A549 (cell line): ENCODE data around the gene FKBP2. TPM values are rescaled to one million over a fixed set of nuclear protein-coding genes. Genes with fewer than 3 reads are reported as not detected.

Experiments
- ATAC-seq, 2 experiments: fragments of 200-7000 bp in 1 of 2; fragments of >200 bp in 1 of 2; cut with Nextera tagmentation in 1 of 2; cut with Tn5 transposase in 1 of 2; 3 replicates each; pipeline versions ENCODE4 v1.8.0 to v1.9.1; 2018 to 2020; ENCODE audit warnings: mild to moderate bottlenecking in 1 of 2, moderate library complexity in 1 of 2
- CTCF ChIA-PET: fragments of 300-600 bp; sonication (Branson Sonifier 250); formaldehyde crosslinking; extraction: SDS; loops from one replicate; lab custom pipeline; 2021; ENCODE audit warnings: antibody characterized with exemption, inconsistent platforms; lab: Yijun Ruan, JAX
- POLR2A ChIA-PET: fragments of 350-600 bp; formaldehyde crosslinking; extraction: SDS; loops from one replicate; lab custom pipeline; 2021; ENCODE audit warnings: antibody characterized with exemption, inconsistent platforms; lab: Yijun Ruan, JAX
- DNase-seq, 2 experiments: peaks; one replicate each; pipeline versions ENCODE4 v3.0.0 to v3.0.0-alpha.2; 2011 to 2016; ENCODE audit warnings: low read depth in 1 of 2, low spot score in 1 of 2
- FAIRE-seq: peaks from 2 replicates; lab custom pipeline; 2011; peaks lifted over from hg19 to GRCh38; lab: Jason Lieb, UNC
- H3K27ac ChIP-seq, 2 experiments: fragments of >200 bp; sonication (Bioruptor Twin); formaldehyde crosslinking; 3 replicates each; pipeline ENCODE4 v1.5.1; 2016 to 2017
- H3K4me1 ChIP-seq: fragments of >200 bp; sonication (Bioruptor Twin); formaldehyde crosslinking; 3 replicates; pipeline ENCODE4 v1.6.1; 2016
- H3K4me2 ChIP-seq: fragments of >200 bp; sonication (Bioruptor Twin); formaldehyde crosslinking; 3 replicates; pipeline ENCODE4 v1.6.1; 2016
- H3K4me3 ChIP-seq: fragments of >200 bp; sonication (Bioruptor Twin); formaldehyde crosslinking; 3 replicates; pipeline ENCODE4 v1.5.1; 2016
- H3K9me3 ChIP-seq: fragments of >200 bp; sonication (Bioruptor Twin); formaldehyde crosslinking; 3 replicates; pipeline ENCODE4 v1.6.1; 2016
- BHLHE40 ChIP-seq: IDR thresholded peaks from 2 replicates; pipeline ENCODE4 v1.6.1; 2012; ENCODE audit warnings: low read depth, low read length, inconsistent platforms
- CBX8 ChIP-seq: fragments of 200-600 bp; sonication (generic); IDR thresholded peaks from 2 replicates; pipeline ENCODE4 v1.6.1; 2016
- EP300 ChIP-seq, 2 experiments: fragments of >200 bp; sonication (Bioruptor Twin); formaldehyde crosslinking; IDR thresholded peaks; 2 replicates in 1 of 2; 3 replicates in 1 of 2; pipeline ENCODE4 v1.6.1; 2016 to 2017
- FOSB ChIP-seq: fragments of 250-450 bp; sonication (Bioruptor Pico); IDR thresholded peaks from 2 replicates; pipeline ENCODE4 v1.5.0; 2020; ENCODE audit warnings: mild to moderate bottlenecking, moderate library complexity
- FOSL2 ChIP-seq, 2 experiments: fragments of 450-650 bp in 1 of 2; fragments of >200 bp in 1 of 2; sonication (Bioruptor Twin) in 1 of 2; formaldehyde crosslinking; IDR thresholded peaks; 2 replicates each; pipeline versions ENCODE4 v1.5.0 to v1.6.1; 2016 to 2020; ENCODE audit warnings: mild to moderate bottlenecking in 1 of 2, moderate library complexity in 1 of 2
- GATA3 ChIP-seq: IDR thresholded peaks from 2 replicates; pipeline ENCODE4 v1.6.1; 2012; ENCODE audit warnings: borderline replicate concordance
- HEYL ChIP-seq: fragments of 250-450 bp; sonication (Bioruptor Pico); IDR thresholded peaks from 2 replicates; pipeline ENCODE4 v1.8.0; 2021; ENCODE audit warnings: mild to moderate bottlenecking, moderate library complexity
- HOXB13 ChIP-seq: fragments of 250-450 bp; sonication (Bioruptor Pico); IDR thresholded peaks from 2 replicates; pipeline ENCODE4 v1.5.0; 2020; ENCODE audit warnings: low read depth, mild to moderate bottlenecking, moderate library complexity
- HOXB5 ChIP-seq: fragments of 250-450 bp; sonication (Bioruptor Pico); IDR thresholded peaks from 2 replicates; pipeline ENCODE4 v1.5.0; 2020; ENCODE audit warnings: mild to moderate bottlenecking, moderate library complexity
- KDM1A ChIP-seq: fragments of 200-600 bp; sonication (generic); IDR thresholded peaks from 2 replicates; pipeline ENCODE4 v1.6.1; 2016; ENCODE audit warnings: low read depth, mild to moderate bottlenecking
- KDM5A ChIP-seq: fragments of 200-600 bp; sonication (generic); IDR thresholded peaks from 2 replicates; pipeline ENCODE4 v1.6.1; 2016; ENCODE audit warnings: antibody characterized with exemption, mild to moderate bottlenecking
- MAFK ChIP-seq: fragments of 450-650 bp; IDR thresholded peaks from 2 replicates; pipeline ENCODE4 v1.6.1; 2014; ENCODE audit not compliant: partially characterized antibody
- MAZ ChIP-seq: fragments of 150-350 bp; IDR thresholded peaks from 2 replicates; pipeline ENCODE4 v1.6.1; 2014; ENCODE audit warnings: antibody characterized with exemption, low read depth, low read length, borderline replicate concordance
- MYC ChIP-seq: IDR thresholded peaks from 2 replicates; pipeline ENCODE4 v1.6.1; 2012; ENCODE audit warnings: mild to moderate bottlenecking, inconsistent platforms, low read length, improper control_type of control experiment, borderline replicate concordance
- NFE2L2 ChIP-seq: fragments of 150-350 bp; conservative IDR thresholded peaks from 2 replicates; pipeline ENCODE4 v1.6.1; 2014; ENCODE audit warnings: low read length
- NPAS2 ChIP-seq: fragments of 250-450 bp; sonication (Bioruptor Pico); IDR thresholded peaks from 2 replicates; pipeline ENCODE4 v1.8.0; 2022; ENCODE audit warnings: mild to moderate bottlenecking, moderate library complexity, borderline replicate concordance
- NR3C1 ChIP-seq: fragments of >200 bp; sonication (Bioruptor Twin); formaldehyde crosslinking; IDR thresholded peaks from 3 replicates; pipeline ENCODE4 v1.6.1; 2017
- PHF8 ChIP-seq: fragments of 200-600 bp; sonication (generic); IDR thresholded peaks from 2 replicates; pipeline ENCODE4 v1.6.1; 2016; ENCODE audit warnings: low read depth, mild to moderate bottlenecking, antibody characterized with exemption, moderate library complexity, borderline replicate concordance
- POLR2A ChIP-seq: IDR thresholded peaks from 2 replicates; pipeline ENCODE4 v1.6.1; 2012; ENCODE audit warnings: mild to moderate bottlenecking, low read length
- POLR2AphosphoS2 ChIP-seq: conservative IDR thresholded peaks from 2 replicates; pipeline ENCODE4 v1.6.1; 2012; ENCODE audit warnings: low read length, improper control_type of control experiment, inconsistent platforms
- SMC3 ChIP-seq: fragments of >200 bp; sonication (Bioruptor Twin); formaldehyde crosslinking; IDR thresholded peaks from 3 replicates; pipeline ENCODE4 v1.6.1; 2018; ENCODE audit warnings: inconsistent platforms
- SREBF2 ChIP-seq: fragments of 450-650 bp; IDR thresholded peaks from 2 replicates; pipeline ENCODE4 v1.6.1; 2014; ENCODE audit warnings: mild to moderate bottlenecking, moderate library complexity
- TP53 ChIP-seq: fragments of 250-450 bp; sonication (Bioruptor Pico); IDR thresholded peaks from 2 replicates; pipeline ENCODE4 v1.5.0; 2021; ENCODE audit warnings: mild to moderate bottlenecking, moderate library complexity
- USF2 ChIP-seq: fragments of 450-650 bp; IDR thresholded peaks from 2 replicates; pipeline ENCODE4 v1.6.1; 2014; ENCODE audit warnings: antibody characterized with exemption
- ZC3H11A ChIP-seq: fragments of 450-650 bp; IDR thresholded peaks from 2 replicates; pipeline ENCODE4 v1.6.1; 2014; ENCODE audit warnings: antibody characterized with exemption, mild to moderate bottlenecking
- ZSCAN20 ChIP-seq: fragments of 250-450 bp; sonication (Bioruptor Pico); IDR thresholded peaks from 2 replicates; pipeline ENCODE4 v1.8.0; 2022; ENCODE audit warnings: mild to moderate bottlenecking, moderate library complexity
- WGBS: methylation state at CpG from one replicate; pipeline ENCODE4 v1.1.6; 2017; ENCODE audit errors: missing lambda C conversion rate; 5-methylcytosine and 5-hydroxymethylcytosine counted together
- polyA plus RNA-seq, 4 experiments: library from polyadenylated mRNA; depleted of rRNA in 3 of 4; stranded (reverse); fragments of >200 nt; fragmentation: RNase III in 1 of 4; extraction: RNeasy Plus Mini Kit Qiagen cat#74134 plus additional on column Dnase treatment in 1 of 4; gene quantifications; 2 replicates in 3 of 4; 3 replicates in 1 of 4; pipeline ENCODE4 v1.2.3, GENCODE V29; 2011 to 2017
- TF ChIP-seq, protein P1 (sequence below): IDR thresholded peaks from 2 replicates; pipeline ENCODE4 v1.6.1; 2012
- TF ChIP-seq, protein P2 (sequence below): fragments of 150-350 bp; IDR thresholded peaks from 2 replicates; pipeline ENCODE4 v1.6.1; 2014; ENCODE audit warnings: low read depth, mild to moderate bottlenecking, low read length

Gene FKBP2
- polyA plus RNA-seq, 2 of the 4 experiments (the other 2 are of a cell fraction) = 40.5 to 131 TPM

DNA sequence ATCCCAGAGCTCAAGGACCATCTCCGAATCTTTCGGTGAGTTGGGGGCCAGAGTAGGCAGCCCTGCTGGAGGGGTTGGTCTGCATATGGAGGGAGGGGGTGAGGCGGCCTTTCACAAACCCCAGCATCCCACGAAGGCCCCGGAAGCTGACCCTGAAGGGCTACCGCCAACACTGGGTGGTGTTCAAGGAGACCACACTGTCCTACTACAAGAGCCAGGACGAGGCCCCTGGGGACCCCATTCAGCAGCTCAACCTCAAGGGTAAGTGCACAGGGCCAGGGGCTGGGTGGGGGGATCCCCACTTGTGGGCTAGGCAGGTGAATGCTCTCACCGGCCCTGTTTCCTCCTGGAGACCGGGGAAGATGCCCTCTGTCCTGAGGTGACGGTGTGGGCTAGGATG is 21.1 kb upstream of the FKBP2 start:
- no peak for FAIRE-seq
- H3K4me3 ChIP-seq = no peak overlapping the region
- no peaks in the 10 kb centered on the region for H3K9me3 ChIP-seq
- 83% methylated on average over 7 of the region's 10 CpGs for WGBS
- no peak for DNase-seq
- ATAC-seq = no peak; a peak in 1 of 6 replicates
- POLR2A ChIA-PET = interaction anchor here (0.6 to 1.5 kb wide), 2 partner anchors 9 to 771 kb away, joined by 5 read pairs; no protein-coding TSS in a partner anchor
- peaks cover 7% of the 10 kb centered on the region; the same call in 1 of the 3 replicates for H3K4me1 ChIP-seq
- CTCF ChIA-PET = interaction anchor here (0.9 to 19.9 kb wide), 4 partner anchors 14 to 85 kb away, joined by 3 to 254 read pairs (median 5); partner anchors contain the start of genes FERMT3, PLCB3 and VEGFB
- H3K27ac ChIP-seq = no peak overlapping the region
- TF ChIP-seq TP53 (no peak), ZSCAN20 (CRISPR knock-in tag) (no peak), SREBF2 (no peak), KDM5A (no peak), ZC3H11A (no peak), GATA3 (no peak), USF2 (no peak), HEYL (CRISPR knock-in tag) (no peak), MYC (no peak), SMC3 (no peak), NR3C1 (no peak), HOXB5 (CRISPR knock-in tag) (no peak), MAZ (no peak), CBX8 (no peak)
- TF ChIP-seq, protein P1, sequence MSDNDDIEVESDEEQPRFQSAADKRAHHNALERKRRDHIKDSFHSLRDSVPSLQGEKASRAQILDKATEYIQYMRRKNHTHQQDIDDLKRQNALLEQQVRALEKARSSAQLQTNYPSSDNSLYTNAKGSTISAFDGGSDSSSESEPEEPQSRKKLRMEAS = no peak
- TF ChIP-seq, protein P2, sequence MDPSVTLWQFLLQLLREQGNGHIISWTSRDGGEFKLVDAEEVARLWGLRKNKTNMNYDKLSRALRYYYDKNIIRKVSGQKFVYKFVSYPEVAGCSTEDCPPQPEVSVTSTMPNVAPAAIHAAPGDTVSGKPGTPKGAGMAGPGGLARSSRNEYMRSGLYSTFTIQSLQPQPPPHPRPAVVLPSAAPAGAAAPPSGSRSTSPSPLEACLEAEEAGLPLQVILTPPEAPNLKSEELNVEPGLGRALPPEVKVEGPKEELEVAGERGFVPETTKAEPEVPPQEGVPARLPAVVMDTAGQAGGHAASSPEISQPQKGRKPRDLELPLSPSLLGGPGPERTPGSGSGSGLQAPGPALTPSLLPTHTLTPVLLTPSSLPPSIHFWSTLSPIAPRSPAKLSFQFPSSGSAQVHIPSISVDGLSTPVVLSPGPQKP = no peak
- H3K4me2 ChIP-seq = no peak overlapping the region

GRCh38 chr11:64220271-64220670 is 20.6 kb upstream of the FKBP2 start:
- Histone ChIP-seq H3K9me3 (no peaks in the 10 kb centered on the region), H3K4me2 (no peak overlapping the region), H3K4me3 (no peak overlapping the region), H3K4me1 (peaks cover 12% of the 10 kb centered on the region; the same call in 2 of the 3 replicates), H3K27ac (no peak overlapping the region)
- TF ChIP-seq NFE2L2 (no peak), HOXB13 (no peak), FOSL2 (IDR thresholded peaks at IDR 0.05) (no peak), FOSL2 (CRISPR knock-in tag; IDR thresholded peaks at IDR 0.05) (no peak), SMC3 (no peak), NPAS2 (CRISPR knock-in tag) (no peak), BHLHE40 (no peak), MAFK (no peak), FOSB (CRISPR knock-in tag) (no peak), POLR2A (no peak), POLR2AphosphoS2 (no peak), GATA3 (no peak), PHF8 (no peak), HEYL (CRISPR knock-in tag) (no peak), EP300 (IDR thresholded peaks at IDR 0.05) (no peak), KDM1A (no peak)
- TF ChIP-seq, protein P1 = no peak
- DNase-seq (no peak), ATAC-seq (no peak), FAIRE-seq (no peak)
- WGBS = 87% methylated on average over 15 of the region's 17 CpGs
- CTCF ChIA-PET = interaction anchor here (0.9 to 19.9 kb wide), 4 partner anchors 14 to 84 kb away, joined by 3 to 254 read pairs (median 5); partner anchors contain the start of genes FERMT3, PLCB3 and VEGFB
- POLR2A ChIA-PET = interaction anchor here (0.5 to 1.5 kb wide), 3 partner anchors 10 to 21 kb away, joined by 3 to 5 read pairs (median 3); partner anchors contain the start of gene FKBP2
